ENCODE data around the gene UTS2.

UTS2 gene

DNA sequence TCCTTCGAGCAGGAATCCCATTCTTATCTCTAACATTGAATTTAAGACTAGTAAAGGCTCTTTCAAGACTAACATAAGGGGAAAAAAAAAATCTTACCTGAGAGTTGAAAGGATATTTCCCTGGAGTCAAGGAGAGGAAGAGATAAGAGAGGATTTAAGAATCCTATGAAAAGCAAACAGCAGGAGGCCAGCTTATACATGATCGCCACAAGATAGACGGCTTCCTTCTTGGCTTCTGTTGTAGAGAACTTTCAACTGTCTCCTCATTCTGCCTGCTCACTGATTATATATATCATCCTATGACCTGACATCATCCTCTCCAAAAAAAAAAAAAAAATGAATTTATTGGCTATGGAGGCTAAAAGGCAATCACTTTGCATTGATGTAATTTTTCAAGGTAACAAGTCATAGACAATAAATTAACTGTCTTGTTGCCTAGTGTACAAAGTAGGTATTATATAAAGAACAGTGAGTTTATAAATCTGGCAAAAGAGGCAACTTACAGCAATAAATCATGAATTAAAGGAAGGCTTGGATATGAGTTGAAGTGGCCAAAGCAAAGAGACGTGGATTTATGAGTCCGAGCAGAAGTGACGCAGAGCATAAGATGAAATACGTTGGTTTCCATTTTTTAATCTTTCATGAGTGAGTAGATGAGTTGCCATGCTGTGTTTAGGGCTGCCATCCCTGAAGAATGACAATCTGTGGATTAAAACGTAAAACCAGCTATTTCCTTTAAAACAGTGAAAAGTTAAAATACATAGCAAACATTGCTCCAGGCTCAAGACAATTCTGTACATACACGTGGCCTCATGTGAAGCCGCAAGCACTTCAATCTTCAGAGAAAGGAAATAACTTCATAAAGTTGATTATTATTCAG lies at the start of gene UTS2:
Gene UTS2, minus strand, starts transcription at position 262 of the 880 bp plus-strand sequence. Its CDS starts 62 bp downstream, at position 200.
- DNase-seq = no peak

- peak; percentile 91 to 93 for DNase-seq
These were observed 46.9 kb upstream of the UTS2 start for GRCh38 chr1:7899741-7900140.

DNA sequence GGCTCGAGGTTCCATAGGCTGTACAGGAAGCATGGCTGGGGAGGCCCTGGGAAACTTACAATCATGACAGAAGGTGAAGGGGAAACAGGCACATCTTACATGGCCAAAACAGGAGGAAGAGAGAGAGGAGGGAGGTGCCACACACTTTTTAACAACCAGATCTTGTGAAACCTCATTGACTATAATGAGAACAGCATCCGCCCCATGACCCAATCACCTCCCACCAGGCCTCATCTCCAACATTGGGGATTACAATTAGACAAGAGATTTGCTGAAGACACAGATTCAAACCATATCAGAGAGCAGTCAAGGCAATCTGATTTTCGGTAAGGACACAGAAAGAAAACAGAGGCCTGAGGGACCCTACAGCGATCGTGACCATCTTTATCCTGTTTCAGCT lies 46.1 kb upstream of the UTS2 start:
- no peak for DNase-seq

- DNase-seq = no peak
These were observed 44.1 kb upstream of the UTS2 start for GRCh38 chr1:7896994-7897393.

DNA sequence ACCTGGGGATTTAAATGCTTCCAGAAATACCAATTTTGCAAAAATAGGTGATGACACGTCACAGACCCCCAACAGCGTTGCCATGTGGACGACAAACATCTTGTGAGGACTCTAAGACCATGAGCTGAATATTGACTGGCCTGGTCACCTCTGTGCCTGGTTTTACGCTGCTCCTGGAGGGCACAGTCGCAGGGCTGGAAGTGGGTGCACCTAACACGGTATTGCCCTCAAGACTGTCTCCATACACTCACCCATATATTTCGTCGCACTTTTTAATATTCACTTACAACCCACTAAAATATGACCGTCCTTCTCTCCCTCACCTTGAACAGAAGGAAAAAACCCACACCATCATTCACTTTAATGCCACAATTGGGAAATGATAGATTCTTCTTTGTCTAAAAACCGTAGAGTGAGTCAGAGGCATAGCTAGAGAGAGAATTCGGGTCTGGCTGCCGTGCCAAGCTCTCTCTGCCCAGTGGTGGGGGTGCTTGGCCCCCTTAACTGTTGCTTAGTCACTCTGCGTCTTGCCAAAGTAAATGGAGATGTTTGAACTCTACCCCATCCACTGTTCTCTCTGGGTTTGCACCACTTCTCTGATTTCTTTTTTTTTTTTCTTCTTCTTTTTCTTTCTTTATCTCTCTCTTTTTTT lies 40.8 kb upstream of the UTS2 start:
- no peak for DNase-seq

GRCh38 chr1:7891804-7892203 lies 38.9 kb upstream of the UTS2 start:
- DNase-seq = no peak

- DNase-seq = no peak
These were observed 38.0 kb upstream of the UTS2 start for GRCh38 chr1:7890853-7891252.

DNA sequence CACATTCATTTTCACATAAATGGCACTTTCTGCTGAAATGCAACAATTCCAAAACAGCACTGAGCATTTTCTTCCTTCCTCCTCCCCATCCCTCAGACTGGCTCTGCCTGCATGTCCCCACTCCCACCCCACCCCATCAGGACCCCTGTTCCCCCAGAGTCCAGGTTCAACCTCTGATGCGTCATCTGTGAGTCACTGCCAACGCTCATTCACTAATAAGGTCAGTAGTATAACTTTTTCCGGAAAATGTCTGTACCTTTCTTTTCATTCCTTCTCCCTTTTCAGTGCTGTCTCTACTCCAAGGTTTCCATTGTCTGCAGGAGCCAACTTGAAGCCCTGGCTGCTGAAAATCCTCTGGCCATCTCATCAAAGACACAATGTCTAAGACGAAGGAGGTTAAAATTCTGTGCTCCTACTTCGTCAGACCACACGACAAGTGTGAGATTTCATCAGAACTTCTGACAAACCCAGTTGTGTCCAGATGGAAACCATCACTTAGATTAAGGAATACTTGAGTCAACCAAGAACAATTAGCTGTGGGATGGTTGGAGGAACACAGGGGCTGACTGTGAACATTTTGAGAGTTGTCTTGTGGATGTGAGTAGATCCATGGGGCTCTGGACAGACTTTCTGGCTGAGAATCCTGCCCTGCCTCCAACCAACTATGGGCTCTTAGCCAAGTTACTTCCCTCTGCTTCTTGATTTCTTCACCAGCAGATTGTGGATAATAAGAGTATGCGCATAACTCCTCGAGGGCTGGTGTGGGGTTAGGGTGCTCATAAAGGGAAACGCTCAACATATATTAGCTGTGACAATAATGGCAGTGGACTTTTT lies 35.6 kb upstream of the UTS2 start:
- DNase-seq = no peak

DNA sequence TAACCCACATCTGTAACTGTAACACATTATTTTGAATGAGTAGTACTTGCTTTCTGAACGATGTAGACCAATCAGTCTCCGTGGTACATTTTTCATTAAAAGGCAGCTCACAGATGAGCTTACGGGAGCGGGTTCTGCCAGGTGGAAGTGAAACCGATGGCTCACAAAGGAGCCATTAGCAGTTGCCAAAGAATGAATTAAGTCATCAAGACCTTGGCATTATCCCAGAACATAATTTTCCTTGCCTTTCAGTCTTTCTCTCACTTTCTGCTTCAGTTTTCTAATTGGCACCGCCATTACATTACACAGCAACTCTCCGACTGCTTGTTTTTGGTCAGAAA lies 33.5 kb upstream of the UTS2 start:
- DNase-seq = no peak

DNA sequence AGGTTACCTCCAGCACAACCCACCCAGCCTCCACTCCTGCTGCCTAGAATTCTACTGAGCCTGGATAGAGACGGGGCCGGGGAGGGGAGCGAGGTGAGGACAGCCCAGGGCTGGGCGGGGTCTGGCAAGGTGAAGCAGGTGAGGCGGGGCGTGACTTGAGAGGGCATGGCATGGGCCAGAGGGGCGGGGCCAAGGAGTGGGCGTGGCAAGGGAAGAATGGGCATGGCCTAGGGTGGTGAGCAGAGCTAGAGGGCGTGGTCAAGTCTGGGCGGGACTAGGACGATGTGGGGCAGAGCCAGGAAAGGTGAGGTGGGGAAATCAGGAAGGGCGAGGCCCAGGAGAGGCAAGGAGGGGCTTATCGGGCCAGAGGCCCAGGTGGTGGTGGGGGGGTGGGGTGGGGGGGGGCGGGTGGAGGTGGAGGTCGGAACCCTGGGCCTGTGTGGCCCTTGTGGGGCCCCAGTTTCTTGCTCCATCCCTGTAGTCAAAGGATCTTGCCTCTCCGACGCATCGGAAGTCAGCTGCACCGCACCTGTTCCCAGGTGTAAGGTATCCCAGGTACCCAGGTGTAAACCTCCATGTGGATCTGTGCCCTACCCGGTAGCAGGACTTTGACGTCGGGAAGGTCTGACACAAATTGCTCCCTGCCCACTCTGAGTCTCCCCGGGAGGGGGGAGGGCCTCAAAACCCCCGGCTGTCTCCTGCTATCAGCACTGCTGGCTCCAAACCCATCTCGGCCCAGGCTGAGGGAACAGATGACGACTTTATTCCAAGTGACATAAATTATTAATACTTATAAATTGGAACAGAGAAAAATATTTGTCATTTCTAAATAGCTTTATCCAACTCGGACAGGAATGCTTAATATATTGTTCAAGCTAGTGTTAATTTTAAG lies 32.9 kb upstream of the UTS2 start:
- DNase-seq = no peak

GRCh38 chr1:7884757-7885156 lies 31.9 kb upstream of the UTS2 start:
- no peak for DNase-seq

DNA sequence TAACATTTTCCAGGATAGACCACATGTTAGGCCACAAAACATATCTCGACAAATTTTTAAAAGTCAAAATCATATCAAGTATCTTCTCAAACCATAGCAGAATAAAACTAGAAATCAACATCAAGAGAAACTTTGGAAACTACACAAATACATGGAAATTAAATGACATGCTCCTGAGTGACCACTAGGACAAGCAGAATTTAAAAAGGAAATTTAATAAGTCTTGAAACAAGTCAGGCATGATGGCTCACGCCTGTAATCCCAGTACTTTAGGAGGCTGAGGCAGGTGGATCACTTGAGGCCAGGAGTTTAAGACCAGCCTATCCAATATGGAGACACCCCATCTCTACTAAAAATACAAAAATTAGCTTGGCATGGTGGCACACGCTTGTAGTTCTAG lies 26.4 kb upstream of the UTS2 start:
- DNase-seq = no peak

DNA sequence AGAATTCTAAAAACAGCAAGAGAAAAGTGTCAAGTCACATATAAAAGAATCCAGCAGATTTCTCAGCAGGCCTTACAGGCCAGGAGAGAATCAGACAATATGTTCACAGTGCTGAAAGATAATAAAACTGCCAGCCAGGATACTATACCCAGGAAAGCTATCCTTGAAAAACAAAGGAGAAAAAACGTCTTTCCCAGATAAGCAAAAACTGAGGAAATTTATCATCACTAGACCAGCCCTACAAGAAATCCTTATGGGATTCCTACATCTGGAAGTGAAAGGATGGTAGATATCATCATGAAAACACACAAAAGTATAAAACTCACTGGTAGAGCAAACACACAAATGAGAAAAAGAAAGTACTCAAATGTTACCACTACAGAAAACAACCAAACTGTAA lies 25.2 kb upstream of the UTS2 start:
- DNase-seq = no peak

- DNase-seq = no peak
These were observed 21.2 kb upstream of the UTS2 start for GRCh38 chr1:7873801-7874795.

DNA sequence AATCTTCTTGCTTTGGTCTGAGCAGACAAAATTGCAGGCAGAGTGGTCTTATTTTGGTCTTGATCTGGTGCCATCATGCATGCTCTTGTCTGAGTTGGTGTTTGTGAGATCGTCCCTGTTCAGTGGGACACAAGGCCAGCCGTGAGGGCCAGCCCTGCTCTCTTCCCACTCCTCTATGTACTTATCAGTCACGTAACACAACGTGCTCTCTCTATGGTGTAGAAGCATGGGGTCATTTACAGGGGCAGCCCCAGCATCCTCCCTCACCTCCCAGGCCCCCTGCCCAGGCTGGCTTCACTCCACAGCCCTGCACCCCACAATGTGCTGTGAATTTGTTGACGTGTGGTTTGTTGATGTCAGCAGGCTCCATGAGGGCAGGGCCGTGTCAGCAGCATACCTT lies 18.3 kb upstream of the UTS2 start:
- no peak for DNase-seq

DNA sequence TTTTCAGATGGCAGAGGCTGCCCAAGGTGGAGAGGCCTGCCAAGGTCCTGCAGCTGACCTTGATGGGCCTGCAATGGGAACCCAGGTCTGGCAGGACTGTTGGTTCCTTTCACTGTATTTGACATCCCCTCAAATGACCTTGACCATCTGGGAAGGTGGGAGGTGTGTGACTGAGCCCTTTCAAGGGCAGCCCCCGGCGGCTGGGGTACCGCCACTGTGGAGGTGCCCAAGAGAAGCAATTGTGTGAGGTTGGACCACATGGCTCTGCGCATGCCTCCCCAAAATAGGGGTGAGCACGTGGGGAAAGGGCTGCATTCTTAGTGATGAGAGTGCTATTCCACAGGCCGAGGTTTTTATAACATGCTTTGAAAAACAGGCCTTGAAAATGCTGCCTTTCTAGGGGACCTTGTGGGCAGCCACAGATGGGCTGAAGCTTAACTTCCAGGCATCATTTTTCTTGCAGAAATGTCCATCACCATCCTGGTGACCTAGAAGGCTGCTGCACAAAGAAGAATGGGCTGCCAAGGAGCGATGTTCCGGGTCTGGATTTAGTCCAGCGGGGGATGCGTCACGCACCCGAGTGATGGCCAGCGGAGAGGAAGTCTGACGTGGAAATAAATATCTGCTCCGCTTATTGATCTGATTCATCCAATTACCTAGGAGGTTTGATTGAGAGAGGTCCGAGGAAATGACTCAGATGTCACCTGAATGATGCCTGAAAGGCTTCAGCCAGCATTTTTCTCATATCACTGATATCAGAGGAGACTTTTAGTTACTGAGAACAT lies 16.5 kb upstream of the UTS2 start:
- DNase-seq = no peak

DNA sequence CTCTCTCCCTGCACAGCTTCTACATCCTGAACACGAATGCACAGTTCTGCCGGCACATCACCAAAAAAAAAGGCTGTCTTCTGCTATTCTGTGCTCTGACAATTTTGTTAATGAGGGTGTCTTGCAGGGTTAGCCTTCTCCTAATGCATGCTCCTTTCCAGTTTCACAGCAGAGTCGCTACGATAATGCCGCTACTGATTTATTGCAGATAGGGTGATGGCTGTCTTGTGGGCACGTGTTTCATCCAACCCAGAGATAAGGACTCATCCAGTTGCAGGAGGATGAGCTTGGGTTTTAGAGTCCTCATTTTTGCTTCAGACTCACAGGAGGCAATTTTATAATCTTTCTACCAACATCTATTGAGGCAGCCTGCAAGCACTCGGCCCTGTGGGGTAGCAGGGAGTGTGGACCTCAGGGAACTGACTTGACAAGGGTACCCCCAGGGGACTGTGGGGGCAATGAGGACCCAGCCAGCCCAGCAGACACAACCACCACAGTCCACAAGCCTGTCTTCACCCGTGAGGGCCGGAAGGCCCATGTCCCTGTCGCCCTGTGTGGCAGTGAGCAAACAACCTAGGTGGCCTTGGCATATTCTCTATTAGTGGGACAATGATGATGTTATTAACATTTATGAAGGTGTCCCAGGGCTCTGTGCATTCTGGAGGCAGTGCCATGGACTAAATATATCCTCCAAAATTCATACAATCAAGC lies 15.4 kb upstream of the UTS2 start:
- no peak for DNase-seq

- DNase-seq = no peak
These were observed 13.1 kb upstream of the UTS2 start for GRCh38 chr1:7865978-7866377.

DNA sequence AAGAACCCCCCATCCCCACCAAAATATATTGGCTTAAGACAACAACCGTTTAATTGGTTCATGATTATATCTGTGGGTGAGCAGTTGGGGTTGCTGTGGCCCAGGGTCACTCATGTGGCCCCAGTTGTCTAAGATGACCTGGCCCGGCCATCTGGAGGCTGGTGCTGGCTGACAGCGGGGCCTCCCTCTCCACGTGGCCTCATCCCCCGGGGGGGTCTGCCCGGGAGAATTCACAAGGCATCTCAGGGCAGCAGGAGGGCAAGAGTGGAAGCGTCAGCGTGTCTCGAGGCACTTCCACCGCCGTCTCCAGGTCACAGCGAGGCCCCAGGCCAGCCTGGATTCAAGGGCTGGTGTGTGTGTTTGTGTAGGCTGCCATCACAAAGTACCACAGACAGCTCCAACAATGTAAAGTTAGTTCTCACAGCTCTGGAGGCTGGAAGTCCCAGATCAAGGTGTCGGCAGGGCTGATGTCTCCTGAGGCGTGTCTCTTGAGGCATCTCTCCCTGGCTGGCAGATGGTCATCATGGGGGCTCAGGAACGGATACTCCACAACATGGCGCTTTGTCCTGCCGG lies 11.0 kb upstream of the UTS2 start:
- DNase-seq = no peak

Data from Kasumi-1 (cell line).